AG04449 (cell line): ENCODE measurements around the gene ARSH.
"Not testable (repeated sequence)": the region's sequence is repeated elsewhere in the genome, so short reads cannot be mapped to it uniquely, and the experiment has no call there.

Experiments
- CTCF ChIA-PET: fragments of 350-600 bp; formaldehyde crosslinking; extraction: SDS; loops from one replicate; lab custom pipeline; 2021; ENCODE audit warnings: antibody characterized with exemption; lab: Yijun Ruan, JAX
- POLR2A ChIA-PET: fragments of 400-600, 350-600 bp; formaldehyde crosslinking; extraction: SDS; loops from one replicate; lab custom pipeline; 2020; ENCODE audit warnings: antibody characterized with exemption, inconsistent platforms; lab: Yijun Ruan, JAX
- DNase-seq: peaks from one replicate; pipeline ENCODE4 v3.0.0-alpha.2; 2010; ENCODE audit warnings: low read depth, low spot score
- H3K4me3 ChIP-seq: 2 replicates; pipeline ENCODE4 v1.5.1; 2011; ENCODE audit warnings: low read depth, mild to moderate bottlenecking, control low read depth, low read length
- CTCF ChIP-seq: IDR thresholded peaks from one replicate; pipeline ENCODE4 v1.5.1; 2011; ENCODE audit warnings: mild to moderate bottlenecking, moderate library complexity, low read length, control low read depth, inconsistent platforms; ENCODE audit not compliant: insufficient read depth; ENCODE audit errors: missing control alignments

ARSH gene

DNA sequence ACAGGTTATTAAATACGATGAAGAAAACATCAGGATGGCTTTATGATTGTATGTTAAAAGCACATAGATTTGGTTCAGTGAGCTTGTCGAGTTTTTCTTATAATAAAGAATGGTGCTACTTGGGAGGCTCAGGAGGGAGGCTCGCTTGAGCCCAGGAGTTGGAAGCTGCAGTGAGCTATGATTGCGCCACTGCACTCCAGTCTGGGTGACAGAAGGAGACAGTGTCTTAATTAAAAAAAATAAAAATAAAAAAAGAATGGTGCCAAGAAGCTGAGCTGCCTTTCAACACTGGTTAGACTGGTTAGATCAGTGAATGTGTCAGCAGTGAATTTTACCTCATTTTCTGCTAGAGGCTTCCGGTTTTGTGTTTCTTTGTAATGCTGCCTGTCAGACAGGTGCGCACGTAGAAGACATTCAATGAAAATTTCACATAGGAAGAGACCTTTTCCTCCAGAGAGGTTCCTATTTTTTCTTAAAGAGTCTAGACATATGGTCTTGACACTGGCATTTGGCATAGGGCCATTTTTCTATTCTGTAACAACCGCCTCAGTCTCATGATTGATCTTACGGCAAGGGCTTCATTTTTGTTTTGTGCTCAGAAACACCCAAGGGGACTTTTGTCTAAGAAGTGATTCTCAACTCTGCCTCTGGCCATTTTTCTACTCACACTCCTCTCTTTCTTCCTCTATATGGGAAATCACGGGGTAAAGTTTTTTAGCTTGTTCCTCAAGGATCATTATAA is 19.9 kb downstream of the ARSH start:
- POLR2A ChIA-PET = no interaction called here
- CTCF ChIA-PET = no interaction called here
- no peak for TF ChIP-seq CTCF
- DNase-seq = no peak
- no peak overlapping the region for H3K4me3 ChIP-seq

DNA sequence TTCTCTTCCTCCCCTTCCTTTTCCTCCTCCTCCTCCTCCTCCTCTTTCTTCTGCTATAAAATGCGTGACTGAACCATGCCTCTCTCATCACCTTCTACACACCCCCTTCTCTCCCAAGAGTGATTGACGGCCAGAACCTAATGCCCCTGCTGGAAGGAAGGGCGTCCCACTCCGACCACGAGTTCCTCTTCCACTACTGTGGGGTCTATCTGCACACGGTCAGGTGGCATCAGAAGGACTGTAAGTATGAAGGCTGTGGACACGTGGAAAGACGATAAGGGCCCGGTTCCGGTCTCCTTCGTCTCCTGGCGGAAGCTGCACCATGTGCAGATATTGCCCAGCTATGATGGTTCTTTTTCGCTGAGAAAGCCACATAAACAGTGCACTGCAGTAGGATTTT is 22.8 kb downstream of the ARSH start:
- H3K4me3 ChIP-seq = no peak overlapping the region
- DNase-seq = no peak
- ChIA-PET CTCF (no interaction called here), POLR2A (no interaction called here)
- TF ChIP-seq CTCF = no peak

- no peak overlapping the region for H3K4me3 ChIP-seq
- POLR2A ChIA-PET = no interaction called here
Measured at GRCh38 chrX:3037218-3037617, 30.9 kb downstream of the ARSH start.

GRCh38 chrX:3044196-3044595 is 37.9 kb downstream of the ARSH start:
- ChIA-PET POLR2A (no interaction called here), CTCF (no interaction called here)
- H3K4me3 ChIP-seq = no peak overlapping the region
- no peak for TF ChIP-seq CTCF
- DNase-seq = no peak

More at GRCh38 chrX:3037218-3037617, 30.9 kb downstream of the ARSH start:
- TF ChIP-seq CTCF = no peak
- no peak for DNase-seq
- CTCF ChIA-PET = no interaction called here

- no peak overlapping the region for H3K4me3 ChIP-seq
- ChIA-PET POLR2A (no interaction called here), CTCF (no interaction called here)
- DNase-seq = no peak
- no peak for TF ChIP-seq CTCF
Measured at GRCh38 chrX:3044671-3045070, 38.3 kb downstream of the ARSH start.

GRCh38 chrX:3046253-3047240 is 40.2 kb downstream of the ARSH start:
- no peak overlapping the region for H3K4me3 ChIP-seq
- ChIA-PET POLR2A (no interaction called here), CTCF (interaction anchor here (1.1 kb wide), 1 partner anchor 12 kb away, joined by 3 read pairs; no protein-coding TSS in a partner anchor)
- TF ChIP-seq CTCF = no peak
- no peak for DNase-seq

DNA sequence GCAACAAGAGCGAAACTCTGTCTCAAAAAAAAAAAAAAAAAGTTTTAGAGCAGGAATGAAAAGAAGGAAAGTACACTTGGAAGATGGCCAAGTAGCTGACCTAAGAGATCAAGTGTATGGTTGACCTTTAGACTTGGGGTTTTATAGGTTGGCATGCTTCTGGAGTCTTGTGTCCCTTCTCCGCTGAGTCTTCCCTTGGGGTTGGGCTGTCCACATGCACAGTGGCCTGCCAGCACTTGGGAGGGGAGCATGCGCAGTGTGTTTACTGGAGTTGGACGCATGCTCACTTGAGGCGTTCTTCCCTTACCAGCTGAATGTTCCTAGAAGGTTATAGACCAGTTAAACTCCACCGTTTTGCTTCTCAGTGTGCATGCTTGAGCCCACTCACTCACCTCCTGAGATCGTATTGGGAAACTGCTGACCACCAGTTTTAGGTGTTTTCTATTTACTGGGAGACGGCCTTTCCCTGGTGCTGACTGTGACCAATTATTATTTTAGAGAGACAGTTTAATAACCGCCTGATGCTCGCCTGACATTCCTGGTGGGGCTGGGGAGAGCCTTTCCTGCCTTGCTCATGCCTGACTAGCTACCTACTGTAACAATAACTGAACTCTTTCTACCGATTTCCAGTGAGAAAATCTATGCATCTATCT is 44.3 kb downstream of the ARSH start:
- POLR2A ChIA-PET, CTCF ChIA-PET, DNase-seq, H3K4me3 ChIP-seq: not testable (repeated sequence)
